BE2C (cell line): ENCODE data around the gene KLKB1.

Experiments
- DNase-seq: peaks from one replicate; pipeline ENCODE4 v3.0.0-alpha.2; 2020
- H3K27me3 ChIP-seq: fragments of 250-450 bp; sonication (Bioruptor Pico); 2 replicates; pipeline ENCODE4 v1.5.1; 2020; ENCODE audit warnings: mild to moderate bottlenecking
- H3K36me3 ChIP-seq: fragments of 250-450 bp; sonication (Bioruptor Pico); 2 replicates; pipeline ENCODE4 v1.5.1; 2020; ENCODE audit warnings: mild to moderate bottlenecking
- H3K4me1 ChIP-seq: fragments of 250-450 bp; sonication (Bioruptor Pico); 2 replicates; pipeline ENCODE4 v1.5.1; 2020
- H3K4me3 ChIP-seq: 2 replicates; pipeline ENCODE4 v1.5.1; 2011; ENCODE audit warnings: low read depth, low read length
- H3K9me3 ChIP-seq: fragments of 250-450 bp; sonication (Bioruptor Pico); 2 replicates; pipeline ENCODE4 v1.5.1; 2020
- TF ChIP-seq, protein P1 (sequence below): IDR thresholded peaks from 2 replicates; pipeline ENCODE4 v1.5.1; 2012; ENCODE audit warnings: mild to moderate bottlenecking, low read depth, low read length

The KLKB1 gene

GRCh38 chr4:186307916-186308315 is 80.6 kb downstream of the KLKB1 start:
- H3K27me3 ChIP-seq = peaks cover 16% of the 10 kb centered on the region
- H3K4me1 ChIP-seq = no peaks in the 10 kb centered on the region
- TF ChIP-seq, protein P1, sequence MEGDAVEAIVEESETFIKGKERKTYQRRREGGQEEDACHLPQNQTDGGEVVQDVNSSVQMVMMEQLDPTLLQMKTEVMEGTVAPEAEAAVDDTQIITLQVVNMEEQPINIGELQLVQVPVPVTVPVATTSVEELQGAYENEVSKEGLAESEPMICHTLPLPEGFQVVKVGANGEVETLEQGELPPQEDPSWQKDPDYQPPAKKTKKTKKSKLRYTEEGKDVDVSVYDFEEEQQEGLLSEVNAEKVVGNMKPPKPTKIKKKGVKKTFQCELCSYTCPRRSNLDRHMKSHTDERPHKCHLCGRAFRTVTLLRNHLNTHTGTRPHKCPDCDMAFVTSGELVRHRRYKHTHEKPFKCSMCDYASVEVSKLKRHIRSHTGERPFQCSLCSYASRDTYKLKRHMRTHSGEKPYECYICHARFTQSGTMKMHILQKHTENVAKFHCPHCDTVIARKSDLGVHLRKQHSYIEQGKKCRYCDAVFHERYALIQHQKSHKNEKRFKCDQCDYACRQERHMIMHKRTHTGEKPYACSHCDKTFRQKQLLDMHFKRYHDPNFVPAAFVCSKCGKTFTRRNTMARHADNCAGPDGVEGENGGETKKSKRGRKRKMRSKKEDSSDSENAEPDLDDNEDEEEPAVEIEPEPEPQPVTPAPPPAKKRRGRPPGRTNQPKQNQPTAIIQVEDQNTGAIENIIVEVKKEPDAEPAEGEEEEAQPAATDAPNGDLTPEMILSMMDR = no peak
- no peaks in the 10 kb centered on the region for H3K9me3 ChIP-seq
- no peak overlapping the region for H3K4me3 ChIP-seq
- no peak for DNase-seq
- no peaks in the 10 kb centered on the region for H3K36me3 ChIP-seq
